ENCODE measurements around the gene NDUFV2.

GRCh38 chr18:9177031-9177430 lies 74.5 kb downstream of the NDUFV2 start:
- TF ChIP-seq REST (IDR thresholded peaks at IDR 0.05; ENCODE audit: insufficient read depth in 1 of 2, low read depth in 2 of 2, low read length in 2 of 2) (no peak), SIN3A (IDR thresholded peaks at IDR 0.05; ENCODE audit: borderline replicate concordance, insufficient read depth, low read length) (no peak), FOXP2 (optimal IDR thresholded peaks at IDR 0.05; ENCODE audit: borderline replicate concordance, extremely low read depth, extremely low read length, insufficient read depth) (no peak), TAF1 (IDR thresholded peaks at IDR 0.05; ENCODE audit: borderline replicate concordance, insufficient read depth, low read length) (no peak), POLR2AphosphoS5 (IDR thresholded peaks at IDR 0.05; ENCODE audit: low read depth, low read length) (no peak)
